NCI-H2196 (cell line): ENCODE results near the gene PPP5C.
"Not testable (repeated sequence)": the region's sequence is repeated elsewhere in the genome, so short reads cannot be mapped to it uniquely, and the experiment has no call there.

Source experiments
- DNase-seq: peaks from one replicate; lab custom pipeline; 2025; ENCODE audit not compliant: unreplicated experiment; lab: John Stamatoyannopoulos, UW

The PPP5C gene

GRCh38 chr19:46406976-46407375 is 60.1 kb downstream of the PPP5C start:
- peak; percentile 39 for DNase-seq

- DNase-seq: no peak
Observed at GRCh38 chr19:46407856-46408663, 61.2 kb downstream of the PPP5C start.

- DNase-seq: no peak
Observed at GRCh38 chr19:46408664-46409039, 61.8 kb downstream of the PPP5C start.

GRCh38 chr19:46409191-46409590 is 62.3 kb downstream of the PPP5C start:
- DNase-seq: no peak

GRCh38 chr19:46410205-46411087 is 63.6 kb downstream of the PPP5C start:
- DNase-seq: no peak

- no peak for DNase-seq
Observed at GRCh38 chr19:46411088-46411924, 64.4 kb downstream of the PPP5C start.

GRCh38 chr19:46411925-46412649 is 65.2 kb downstream of the PPP5C start:
- no peak for DNase-seq

GRCh38 chr19:46412650-46413261 is 65.9 kb downstream of the PPP5C start:
- no peak for DNase-seq

- DNase-seq: no peak
Observed at GRCh38 chr19:46413262-46414031, 66.6 kb downstream of the PPP5C start, which contains the start of gene CCDC8. TSS of gene CCDC8 (minus strand) at chr19:46413564. CDS start at chr19:46412810, 754 bp downstream.

GRCh38 chr19:46414899-46415298 is 68.0 kb downstream of the PPP5C start:
- DNase-seq: not testable (repeated sequence)

GRCh38 chr19:46415804-46416709 is 69.2 kb downstream of the PPP5C start:
- DNase-seq: peak; percentile 95

- DNase-seq: no peak
Observed at GRCh38 chr19:46420056-46420455, 73.2 kb downstream of the PPP5C start.

GRCh38 chr19:46422344-46422743 is 75.5 kb downstream of the PPP5C start:
- DNase-seq: no peak

- DNase-seq: no peak
Observed at GRCh38 chr19:46423188-46423587, 76.3 kb downstream of the PPP5C start.

- DNase-seq: no peak
Observed at GRCh38 chr19:46426035-46426505, 79.2 kb downstream of the PPP5C start.

GRCh38 chr19:46426506-46427162 is 79.7 kb downstream of the PPP5C start:
- peak; percentile 67 for DNase-seq

GRCh38 chr19:46427518-46428045 is 80.7 kb downstream of the PPP5C start:
- DNase-seq: no peak
